Measurements from ENCODE around the gene PWP2. TPM values are rescaled to one million over a fixed set of nuclear protein-coding genes. Genes with fewer than 3 reads are reported as not detected.
"Not testable (repeated sequence)": the region's sequence is repeated elsewhere in the genome, so short reads cannot be mapped to it uniquely, and the experiment has no call there.

Gene PWP2
- total RNA-seq, 1 experiment from 2014 or later, result 10.1 TPM

DNA sequence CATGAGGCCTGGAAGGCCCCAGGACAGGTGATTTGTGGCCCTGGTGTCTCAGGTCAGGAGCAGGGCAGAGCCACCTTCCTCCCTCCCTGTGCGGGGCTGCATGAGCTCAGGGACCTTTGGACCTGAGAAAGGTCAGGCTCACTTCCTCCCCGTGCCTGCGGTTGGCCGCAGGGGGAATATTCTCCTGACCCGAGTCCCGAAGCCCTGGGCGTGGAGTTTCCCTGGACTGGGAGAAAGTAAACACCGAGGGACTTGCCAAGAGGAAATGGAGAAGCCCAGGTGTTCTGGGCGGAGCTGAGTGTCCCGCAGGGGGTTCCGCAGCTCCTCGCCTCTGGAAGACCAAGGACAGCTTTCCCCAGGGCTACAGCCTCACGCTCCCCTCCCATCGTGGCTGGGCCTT, 68.9 kb downstream of the PWP2 start:
- intact Hi-C loops (cut with micrococcal nuclease; ENCODE audit: unreplicated experiment); H3K4me1 ChIP-seq (ENCODE audit: insufficient read depth, low read length, poor library complexity, severe bottlenecking); H3K36me3 ChIP-seq (ENCODE audit: insufficient read depth, low read length, poor library complexity, severe bottlenecking); DNase-seq (ENCODE audit: low spot score); H3K9me3 ChIP-seq (ENCODE audit: low read depth, low read length, poor library complexity, severe bottlenecking); H3K27ac ChIP-seq (ENCODE audit: low read depth, low read length, poor library complexity, severe bottlenecking); CTCF ChIA-PET; H3K27me3 ChIP-seq (replicated peaks; ENCODE audit: insufficient read depth, low read depth, low read length, poor library complexity); POLR2A ChIA-PET (ENCODE audit: low non-redundant PET); BruUV-seq (replicated peaks); H3K4me3 ChIP-seq (ENCODE audit: low read depth, low read length, poor library complexity, severe bottlenecking): not testable (repeated sequence)

Other genes starting within 250 kb of the PWP2 start
- gene AGPAT3, start 242.2 kb upstream of the PWP2 start, total RNA-seq (2021), result 68.7 and 69.6 TPM in 2 replicates
- gene TRAPPC10, start 95.1 kb upstream of the PWP2 start, total RNA-seq (2021), result 46.6 and 51.4 TPM in 2 replicates
- 13.1 and 16.3 TPM in 2 replicates for gene GATD3, start 26.3 kb downstream of the PWP2 start, total RNA-seq (2021)
- gene ICOSLG, start 133.5 kb downstream of the PWP2 start, total RNA-seq (2021), result 0.69 and 1.3 TPM in 2 replicates
- gene DNMT3L, start 154.5 kb downstream of the PWP2 start, total RNA-seq (2021), result not detected in 2 replicates
- gene AIRE, start 178.5 kb downstream of the PWP2 start, total RNA-seq (2021), result not detected in 2 replicates
- 112 and 122 TPM in 2 replicates for gene PFKL, start 192.7 kb downstream of the PWP2 start, total RNA-seq (2021)
- 13.3 and 14.0 TPM in 2 replicates for gene CFAP410, start 232.0 kb downstream of the PWP2 start, total RNA-seq (2021)
- gene TRPM2, start 246.2 kb downstream of the PWP2 start, total RNA-seq (2021), result 0.21 TPM in 1 of 2 replicates, not detected in the other